Measurements from ENCODE around the gene CEBPA.

Gene CEBPA

GRCh38 chr19:33270769-33271168, 31.6 kb downstream of the CEBPA start:
- no peak for DNase-seq

GRCh38 chr19:33269016-33269415, 33.3 kb downstream of the CEBPA start:
- DNase-seq: no peak

GRCh38 chr19:33268162-33268991, 34.0 kb downstream of the CEBPA start:
- DNase-seq: no peak

GRCh38 chr19:33267706-33268105, 34.6 kb downstream of the CEBPA start:
- DNase-seq: no peak

- no peak for DNase-seq
Measured at GRCh38 chr19:33266974-33267484, 35.3 kb downstream of the CEBPA start.

- no peak for DNase-seq
Measured at GRCh38 chr19:33264881-33265445, 37.4 kb downstream of the CEBPA start.

GRCh38 chr19:33263325-33264023, 38.9 kb downstream of the CEBPA start:
- DNase-seq: no peak

GRCh38 chr19:33261511-33262189, 40.7 kb downstream of the CEBPA start:
- DNase-seq: no peak

GRCh38 chr19:33260628-33261418, 41.5 kb downstream of the CEBPA start:
- no peak for DNase-seq

GRCh38 chr19:33259539-33259938, 42.8 kb downstream of the CEBPA start:
- no peak for DNase-seq

- DNase-seq: no peak
Measured at GRCh38 chr19:33257828-33258227, 44.5 kb downstream of the CEBPA start.

- DNase-seq: no peak
Measured at GRCh38 chr19:33256261-33256660, 46.1 kb downstream of the CEBPA start.

- no peak for DNase-seq
Measured at GRCh38 chr19:33255781-33256180, 46.6 kb downstream of the CEBPA start.

- no peak for DNase-seq
Measured at GRCh38 chr19:33254245-33254824, 48.0 kb downstream of the CEBPA start.

GRCh38 chr19:33252971-33253370, 49.4 kb downstream of the CEBPA start:
- DNase-seq: no peak

- DNase-seq: no peak
Measured at GRCh38 chr19:33252418-33252962, 49.8 kb downstream of the CEBPA start.

- no peak for DNase-seq
Measured at GRCh38 chr19:33251526-33252090, 50.7 kb downstream of the CEBPA start.

GRCh38 chr19:33251076-33251475, 51.3 kb downstream of the CEBPA start:
- DNase-seq: no peak

- no peak for DNase-seq
Measured at GRCh38 chr19:33250500-33250899, 51.8 kb downstream of the CEBPA start.
